Stimulated activated CD8-positive, alpha-beta memory T cell treated with anti-CD3 and anti-CD28 coated beads, Interleukin-12 subunit alpha, Interleukin-12 subunit beta, amount 100 ng/mL, for 24 hours (primary cell): Measurements from ENCODE around the gene TRPV2.

Experiments
- DNase-seq: peaks from one replicate; pipeline ENCODE4 v3.0.0-alpha.2; 2020; ENCODE audit errors: extremely low read depth

Gene TRPV2

GRCh38 chr17:16473044-16474011 is 58.0 kb downstream of the TRPV2 start:
- no peak for DNase-seq

- no peak for DNase-seq
These were observed 58.8 kb downstream of the TRPV2 start for GRCh38 chr17:16474012-16474725.

- no peak for DNase-seq
These were observed 59.9 kb downstream of the TRPV2 start for GRCh38 chr17:16475179-16475704.

- no peak for DNase-seq
These were observed 61.9 kb downstream of the TRPV2 start for GRCh38 chr17:16477255-16477654.

- no peak for DNase-seq
These were observed 62.3 kb downstream of the TRPV2 start for GRCh38 chr17:16477666-16478065.

- no peak for DNase-seq
These were observed 63.3 kb downstream of the TRPV2 start for GRCh38 chr17:16478649-16479048.

- no peak for DNase-seq
These were observed 63.9 kb downstream of the TRPV2 start for GRCh38 chr17:16479264-16479663.

GRCh38 chr17:16480995-16481394 is 65.6 kb downstream of the TRPV2 start:
- DNase-seq, result no peak

GRCh38 chr17:16482253-16482652 is 66.9 kb downstream of the TRPV2 start:
- no peak for DNase-seq

- no peak for DNase-seq
These were observed 67.8 kb downstream of the TRPV2 start for GRCh38 chr17:16483021-16483645.

- no peak for DNase-seq
These were observed 69.2 kb downstream of the TRPV2 start for GRCh38 chr17:16484445-16485175.
